ENCODE data around the gene CNRIP1.

DNA sequence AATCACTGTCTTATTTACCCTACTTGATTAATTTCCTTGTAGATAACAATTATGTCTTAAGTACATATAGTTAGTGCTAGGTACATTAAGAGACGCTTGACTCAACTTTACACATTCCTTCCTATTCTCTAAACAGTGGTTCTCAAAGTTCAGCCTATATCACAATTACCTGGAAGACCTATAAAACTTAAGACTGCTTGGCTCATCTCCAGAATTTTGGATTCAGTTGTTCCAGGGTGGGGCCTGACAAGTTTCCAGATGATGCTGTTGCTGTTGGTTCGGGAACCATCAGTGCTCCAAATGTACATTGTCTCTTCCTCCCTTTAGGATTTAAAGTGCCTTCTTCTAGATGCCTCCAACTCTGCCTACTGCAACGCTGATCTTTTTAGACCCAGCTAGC lies 71.4 kb downstream of the CNRIP1 start:
- TF ChIP-seq, protein P1, sequence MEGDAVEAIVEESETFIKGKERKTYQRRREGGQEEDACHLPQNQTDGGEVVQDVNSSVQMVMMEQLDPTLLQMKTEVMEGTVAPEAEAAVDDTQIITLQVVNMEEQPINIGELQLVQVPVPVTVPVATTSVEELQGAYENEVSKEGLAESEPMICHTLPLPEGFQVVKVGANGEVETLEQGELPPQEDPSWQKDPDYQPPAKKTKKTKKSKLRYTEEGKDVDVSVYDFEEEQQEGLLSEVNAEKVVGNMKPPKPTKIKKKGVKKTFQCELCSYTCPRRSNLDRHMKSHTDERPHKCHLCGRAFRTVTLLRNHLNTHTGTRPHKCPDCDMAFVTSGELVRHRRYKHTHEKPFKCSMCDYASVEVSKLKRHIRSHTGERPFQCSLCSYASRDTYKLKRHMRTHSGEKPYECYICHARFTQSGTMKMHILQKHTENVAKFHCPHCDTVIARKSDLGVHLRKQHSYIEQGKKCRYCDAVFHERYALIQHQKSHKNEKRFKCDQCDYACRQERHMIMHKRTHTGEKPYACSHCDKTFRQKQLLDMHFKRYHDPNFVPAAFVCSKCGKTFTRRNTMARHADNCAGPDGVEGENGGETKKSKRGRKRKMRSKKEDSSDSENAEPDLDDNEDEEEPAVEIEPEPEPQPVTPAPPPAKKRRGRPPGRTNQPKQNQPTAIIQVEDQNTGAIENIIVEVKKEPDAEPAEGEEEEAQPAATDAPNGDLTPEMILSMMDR (IDR thresholded peaks at IDR 0.05; ENCODE audit: low read depth, low read length, poor library complexity, severe bottlenecking): no peak
- no peak for TF ChIP-seq EZH2phosphoT487 (IDR thresholded peaks at IDR 0.05; ENCODE audit: borderline replicate concordance, low read length)

Measured in DOHH2 (cell line).